ENCODE results near the gene ICE2. TPM values are rescaled to one million over a fixed set of nuclear protein-coding genes. Genes with fewer than 3 reads are reported as not detected.
"Not testable (repeated sequence)": the region's sequence is repeated elsewhere in the genome, so short reads cannot be mapped to it uniquely, and the experiment has no call there.

ICE2 gene
- total and polyA plus RNA-seq, 5 donors from 2014 or later, result 37.1 to 52.2 (median 48.3) TPM

DNA sequence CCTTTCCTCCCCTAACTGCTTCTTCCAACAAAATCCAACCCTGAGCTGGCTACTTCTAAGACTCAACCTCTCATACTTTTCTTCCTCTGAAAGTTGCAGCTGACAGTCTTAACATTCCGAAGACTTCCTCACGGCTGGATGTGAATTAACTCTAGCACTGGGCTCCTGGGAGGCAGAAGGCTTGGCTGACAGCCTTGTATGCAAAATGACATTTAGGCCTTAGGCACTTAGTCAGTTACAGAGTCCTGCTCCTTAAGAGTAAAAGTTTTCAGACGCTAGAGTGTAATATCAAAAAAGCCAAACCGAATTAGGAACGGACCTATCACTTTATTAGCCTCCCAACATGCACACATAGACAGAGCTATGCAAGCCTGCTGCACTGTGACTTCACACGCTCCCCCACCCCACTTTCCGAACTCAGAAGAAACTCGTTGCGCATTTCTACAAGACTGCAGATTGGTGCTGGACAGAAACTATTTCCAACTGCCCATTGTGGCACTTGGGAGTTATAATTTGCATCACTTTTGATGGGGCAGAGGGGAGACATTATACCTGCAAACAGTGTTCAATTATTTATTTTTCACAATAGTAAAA is 65.6 kb downstream of the ICE2 start:
- Mint-ChIP-seq H3K9me3 (no peaks in the 10 kb centered on the region), H3K36me3 (peaks cover 4% of the 10 kb centered on the region), H3K4me1 (peaks cover 5 to 9% (median 7%) of the 10 kb centered on the region in 4 donors), H3K4me3 (no peak overlapping the region), H3K27ac (peak overlapping the region in 1 of 3 donors; percentile 41), H3K27me3 (no peaks in the 10 kb centered on the region)
- ATAC-seq (ENCODE audit: low read depth in 2 of 2) (no peak), DNase-seq (no peak)
- Histone ChIP-seq H3K27me3 (ENCODE audit: control insufficient read depth, insufficient read depth, low read length) (no peaks in the 10 kb centered on the region), H3K4me3 (ENCODE audit: low read depth, low read length) (no peak overlapping the region), H3K9me3 (ENCODE audit: control insufficient read depth in 2 of 2, low read length in 2 of 2) (no peaks in the 10 kb centered on the region), H3K36me3 (ENCODE audit: control insufficient read depth, insufficient read depth, low read length) (no peaks in the 10 kb centered on the region), H3K4me1 (ENCODE audit: control insufficient read depth, insufficient read depth, low read length, poor library complexity, severe bottlenecking) (peaks cover 9% of the 10 kb centered on the region), H3K27ac (ENCODE audit: insufficient read depth, low read length, poor library complexity, severe bottlenecking) (no peak overlapping the region)

GRCh38 chr15:60412807-60413206 is 66.1 kb downstream of the ICE2 start:
- peaks cover 8 to 14% (median 10%) of the 10 kb centered on the region in 4 donors for H3K4me1 Mint-ChIP-seq
- not testable (repeated sequence) for H3K36me3 Mint-ChIP-seq; H3K36me3 ChIP-seq (ENCODE audit: control insufficient read depth, insufficient read depth, low read length); H3K27me3 ChIP-seq (ENCODE audit: control insufficient read depth, insufficient read depth, low read length); H3K27ac ChIP-seq (ENCODE audit: insufficient read depth, low read length, poor library complexity, severe bottlenecking); ATAC-seq (ENCODE audit: low read depth in 2 of 2); H3K4me3 Mint-ChIP-seq; H3K27me3 Mint-ChIP-seq; DNase-seq; H3K4me3 ChIP-seq (ENCODE audit: low read depth, low read length); H3K9me3 ChIP-seq (ENCODE audit: control insufficient read depth in 2 of 2, low read length in 2 of 2); H3K9me3 Mint-ChIP-seq
- peaks cover 13% of the 10 kb centered on the region for H3K4me1 ChIP-seq (ENCODE audit: control insufficient read depth, insufficient read depth, low read length, poor library complexity, severe bottlenecking)
- H3K27ac Mint-ChIP-seq, result peak overlapping the region in 1 of 3 donors; percentile 41

GRCh38 chr15:60411774-60412425 is 67.0 kb downstream of the ICE2 start:
- Mint-ChIP-seq H3K4me3 (no peak overlapping the region), H3K27me3 (no peaks in the 10 kb centered on the region), H3K27ac (peak overlapping the region in 1 of 3 donors; percentile 26), H3K9me3 (no peaks in the 10 kb centered on the region), H3K4me1 (peaks cover 8 to 17% (median 10%) of the 10 kb centered on the region in 4 donors), H3K36me3 (no peaks in the 10 kb centered on the region)
- DNase-seq (no peak), ATAC-seq (ENCODE audit: low read depth in 2 of 2) (no peak)
- H3K4me1 ChIP-seq (ENCODE audit: control insufficient read depth, insufficient read depth, low read length, poor library complexity, severe bottlenecking), result peaks cover 13% of the 10 kb centered on the region
- no peak overlapping the region for H3K27ac ChIP-seq (ENCODE audit: insufficient read depth, low read length, poor library complexity, severe bottlenecking)
- no peaks in the 10 kb centered on the region for H3K36me3 ChIP-seq (ENCODE audit: control insufficient read depth, insufficient read depth, low read length)
- H3K4me3 ChIP-seq (ENCODE audit: low read depth, low read length), result no peak overlapping the region
- no peaks in the 10 kb centered on the region for H3K27me3 ChIP-seq (ENCODE audit: control insufficient read depth, insufficient read depth, low read length)
- H3K9me3 ChIP-seq (ENCODE audit: control insufficient read depth in 2 of 2, low read length in 2 of 2), result no peaks in the 10 kb centered on the region

- not testable (repeated sequence) for ATAC-seq (ENCODE audit: low read depth in 2 of 2); H3K27ac Mint-ChIP-seq; H3K4me3 ChIP-seq (ENCODE audit: low read depth, low read length); DNase-seq; H3K9me3 Mint-ChIP-seq; H3K9me3 ChIP-seq (ENCODE audit: control insufficient read depth in 2 of 2, low read length in 2 of 2); H3K27me3 Mint-ChIP-seq; H3K36me3 ChIP-seq (ENCODE audit: control insufficient read depth, insufficient read depth, low read length); H3K27me3 ChIP-seq (ENCODE audit: control insufficient read depth, insufficient read depth, low read length); H3K27ac ChIP-seq (ENCODE audit: insufficient read depth, low read length, poor library complexity, severe bottlenecking); H3K36me3 Mint-ChIP-seq; H3K4me3 Mint-ChIP-seq
- H3K4me1 Mint-ChIP-seq, result peaks cover 8 to 22% (median 10%) of the 10 kb centered on the region in 4 donors
- H3K4me1 ChIP-seq (ENCODE audit: control insufficient read depth, insufficient read depth, low read length, poor library complexity, severe bottlenecking), result peaks cover 13% of the 10 kb centered on the region
Measured at GRCh38 chr15:60410350-60410749, 68.6 kb downstream of the ICE2 start.

DNA sequence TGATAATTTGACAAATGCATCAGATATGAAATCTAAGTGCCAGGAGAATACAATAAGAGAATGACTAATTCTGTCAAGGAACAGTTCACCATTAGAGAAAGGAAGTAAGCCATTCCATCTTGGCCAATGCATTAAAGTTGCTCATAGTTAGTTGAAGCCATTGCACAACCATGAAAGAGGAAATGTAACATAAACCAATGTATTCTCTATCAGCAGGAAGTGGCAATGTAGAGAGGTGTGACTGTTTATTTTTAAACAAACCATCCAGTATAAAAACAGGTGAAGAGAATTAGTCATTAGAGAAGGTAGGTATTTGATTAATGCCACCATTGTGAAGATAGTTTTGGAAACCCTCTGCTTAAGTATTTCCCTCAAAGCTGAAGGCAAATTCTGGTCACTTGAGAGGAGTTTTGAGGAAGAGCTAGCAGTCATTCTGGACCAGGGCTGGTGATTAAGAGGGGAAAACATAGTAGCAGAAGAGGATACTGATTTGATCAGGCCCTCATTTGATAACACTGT is 70.4 kb downstream of the ICE2 start:
- peaks cover 8 to 22% (median 10%) of the 10 kb centered on the region in 4 donors for H3K4me1 Mint-ChIP-seq
- peak overlapping the region; percentile 24 to 70 (median 30) for H3K27ac Mint-ChIP-seq
- peak overlapping the region; percentile 58 for H3K4me3 ChIP-seq (ENCODE audit: low read depth, low read length)
- DNase-seq (peak in 2 of 3 donors; percentile 40 to 69), ATAC-seq (ENCODE audit: low read depth in 2 of 2) (peak; percentile 91 to 94)
- no peaks in the 10 kb centered on the region for H3K27me3 ChIP-seq (ENCODE audit: control insufficient read depth, insufficient read depth, low read length)
- H3K9me3 ChIP-seq (ENCODE audit: control insufficient read depth in 2 of 2, low read length in 2 of 2), result no peaks in the 10 kb centered on the region
- H3K9me3 Mint-ChIP-seq, result no peaks in the 10 kb centered on the region
- H3K27ac ChIP-seq (ENCODE audit: insufficient read depth, low read length, poor library complexity, severe bottlenecking), result peak overlapping the region; percentile 20
- H3K4me1 ChIP-seq (ENCODE audit: control insufficient read depth, insufficient read depth, low read length, poor library complexity, severe bottlenecking), result peaks cover 13% of the 10 kb centered on the region
- peak overlapping the region in 3 of 4 donors; percentile 5 to 36 (median 6) for H3K4me3 Mint-ChIP-seq
- H3K36me3 ChIP-seq (ENCODE audit: control insufficient read depth, insufficient read depth, low read length), result no peaks in the 10 kb centered on the region
- peaks cover 4% of the 10 kb centered on the region for H3K27me3 Mint-ChIP-seq
- H3K36me3 Mint-ChIP-seq, result no peaks in the 10 kb centered on the region

DNA sequence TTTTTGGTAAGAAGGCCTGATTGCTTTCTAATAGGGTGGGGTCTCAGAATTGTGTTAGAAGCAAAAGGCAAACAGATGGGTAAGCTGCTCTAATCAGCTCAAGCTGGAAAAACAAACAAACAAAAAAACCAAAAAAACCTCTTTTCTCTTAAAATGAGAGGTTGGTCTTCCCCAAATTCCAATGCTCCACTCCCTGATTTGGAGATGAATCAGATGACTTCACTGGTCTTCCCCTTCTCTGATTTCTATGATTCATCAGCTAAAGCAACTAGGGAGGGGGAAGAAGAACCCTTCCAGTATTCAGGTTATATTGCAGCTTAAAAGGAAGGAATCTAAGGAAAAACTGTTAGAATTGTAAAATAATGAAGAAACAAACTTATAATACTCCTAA is 71.5 kb downstream of the ICE2 start:
- peaks cover 8 to 22% (median 10%) of the 10 kb centered on the region in 4 donors for H3K4me1 Mint-ChIP-seq
- ATAC-seq (ENCODE audit: low read depth in 2 of 2) (no peak), DNase-seq (no peak)
- no peak overlapping the region for H3K27ac Mint-ChIP-seq
- Histone ChIP-seq H3K4me1 (ENCODE audit: control insufficient read depth, insufficient read depth, low read length, poor library complexity, severe bottlenecking) (peaks cover 13% of the 10 kb centered on the region), H3K27me3 (ENCODE audit: control insufficient read depth, insufficient read depth, low read length) (no peaks in the 10 kb centered on the region), H3K4me3 (ENCODE audit: low read depth, low read length) (no peak overlapping the region), H3K27ac (ENCODE audit: insufficient read depth, low read length, poor library complexity, severe bottlenecking) (no peak overlapping the region), H3K36me3 (ENCODE audit: control insufficient read depth, insufficient read depth, low read length) (no peaks in the 10 kb centered on the region), H3K9me3 (ENCODE audit: control insufficient read depth in 2 of 2, low read length in 2 of 2) (no peaks in the 10 kb centered on the region)
- H3K4me3 Mint-ChIP-seq, result no peak overlapping the region
- peaks cover 4% of the 10 kb centered on the region for H3K27me3 Mint-ChIP-seq
- H3K9me3 Mint-ChIP-seq, result no peaks in the 10 kb centered on the region
- no peaks in the 10 kb centered on the region for H3K36me3 Mint-ChIP-seq

DNA sequence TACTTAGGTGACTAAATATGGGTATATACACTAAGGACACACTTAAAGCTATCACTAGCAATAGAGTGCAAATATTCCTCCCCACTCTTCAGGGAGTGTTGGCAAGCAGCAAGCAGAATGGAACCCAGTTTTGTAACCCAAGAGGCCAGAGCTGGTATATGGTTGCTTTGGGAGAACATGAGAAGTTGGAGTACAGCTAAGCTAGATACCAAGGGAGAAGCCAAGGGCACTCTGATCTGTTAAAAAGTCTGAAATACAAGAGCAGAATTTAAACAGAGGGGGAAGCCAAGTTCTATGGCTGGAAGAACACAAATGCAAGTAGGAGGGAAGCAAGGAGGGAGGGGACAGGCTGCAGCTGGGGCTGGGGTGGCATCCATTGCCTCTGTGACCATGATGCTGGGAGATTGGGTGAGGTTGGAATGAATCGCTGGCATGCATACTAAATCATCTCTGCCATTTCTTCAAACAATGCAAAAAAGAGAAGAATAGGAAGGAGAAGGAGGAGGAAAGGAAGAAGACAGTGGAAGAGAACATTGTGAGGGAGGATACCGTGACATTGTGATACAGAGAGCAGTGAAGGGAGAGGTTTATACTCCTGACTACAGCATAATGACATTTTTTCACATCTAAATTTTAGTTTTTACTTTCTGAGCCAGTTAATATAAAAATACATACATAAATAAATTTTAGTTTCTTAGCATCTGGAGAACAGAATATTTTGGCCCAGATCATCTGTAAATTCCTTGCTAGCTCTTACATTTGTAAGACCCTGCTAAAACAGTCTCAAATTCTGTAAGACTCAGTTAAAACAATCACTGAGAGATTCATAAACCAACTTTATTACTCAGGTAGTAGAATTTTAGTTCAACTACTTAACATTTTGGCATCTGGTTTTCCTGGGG is 72.2 kb downstream of the ICE2 start:
- Mint-ChIP-seq H3K27me3 (peaks cover 4% of the 10 kb centered on the region), H3K36me3 (no peaks in the 10 kb centered on the region), H3K4me1 (peaks cover 8 to 22% (median 10%) of the 10 kb centered on the region in 4 donors), H3K4me3 (peak overlapping the region in 1 of 4 donors; percentile 38), H3K9me3 (no peaks in the 10 kb centered on the region), H3K27ac (no peak overlapping the region)
- no peaks in the 10 kb centered on the region for H3K27me3 ChIP-seq (ENCODE audit: control insufficient read depth, insufficient read depth, low read length)
- H3K4me3 ChIP-seq (ENCODE audit: low read depth, low read length), result no peak overlapping the region
- no peaks in the 10 kb centered on the region for H3K9me3 ChIP-seq (ENCODE audit: control insufficient read depth in 2 of 2, low read length in 2 of 2)
- H3K4me1 ChIP-seq (ENCODE audit: control insufficient read depth, insufficient read depth, low read length, poor library complexity, severe bottlenecking), result peaks cover 13% of the 10 kb centered on the region
- no peak overlapping the region for H3K27ac ChIP-seq (ENCODE audit: insufficient read depth, low read length, poor library complexity, severe bottlenecking)
- ATAC-seq (ENCODE audit: low read depth in 2 of 2) (no peak), DNase-seq (no peak)
- H3K36me3 ChIP-seq (ENCODE audit: control insufficient read depth, insufficient read depth, low read length), result no peaks in the 10 kb centered on the region
